CD4-positive, alpha-beta T cell (primary cell): ENCODE results near the gene PRKAR2B. TPM values are rescaled to one million over a fixed set of nuclear protein-coding genes. Genes with fewer than 3 reads are reported as not detected.
"Not testable (repeated sequence)": the region's sequence is repeated elsewhere in the genome, so short reads cannot be mapped to it uniquely, and the experiment has no call there.

ENCODE experiments used
- ATAC-seq: fragments of 200-7000 bp; cut with Tn5 transposase; one replicate; pipeline ENCODE4 v1.10.0; 2022; ENCODE audit warnings: mild to moderate bottlenecking; ENCODE audit not compliant: poor library complexity
- CTCF ChIA-PET: fragments of 350-600 bp; sonication (Branson Sonifier 250); formaldehyde crosslinking; loops from one replicate; lab custom pipeline; 2021; ENCODE audit warnings: antibody characterized with exemption, inconsistent platforms; lab: Charles Lee
- POLR2A ChIA-PET: fragments of 350-600 bp; sonication (Branson Sonifier 250); formaldehyde crosslinking; loops from one replicate; lab custom pipeline; 2021; ENCODE audit warnings: antibody characterized with exemption, inconsistent platforms; lab: Charles Lee
- DNase-seq, 14 experiments: peaks; one replicate each; pipeline ENCODE4 v3.0.0-alpha.2; 2013 to 2020; ENCODE audit warnings: mixed read lengths in 2 of 14
- H3K27ac ChIP-seq, 2 donors: one replicate each; pipeline versions ENCODE4 v1.5.1 to v1.7.0; 2013; ENCODE audit warnings: low read length in 2 of 2, low read depth in 1 of 2, mild to moderate bottlenecking in 1 of 2
- H3K27me3 ChIP-seq, 2 experiments: 1 replicate in 1 of 2; 2 replicates in 1 of 2; pipeline versions ENCODE4 v1.6.1 to v1.7.0; 2013; ENCODE audit warnings: low read length in 2 of 2, control low read depth in 1 of 2, mild to moderate bottlenecking in 1 of 2, moderate library complexity in 1 of 2; ENCODE audit not compliant: insufficient read depth in 2 of 2, control insufficient read depth in 1 of 2
- H3K36me3 ChIP-seq: one replicate; pipeline ENCODE4 v1.6.1; 2013; ENCODE audit warnings: low read length, control low read depth; ENCODE audit not compliant: insufficient read depth
- H3K4me1 ChIP-seq: one replicate; pipeline ENCODE4 v1.6.1; 2013; ENCODE audit warnings: low read length, control low read depth; ENCODE audit not compliant: insufficient read depth
- H3K4me3 ChIP-seq: one replicate; pipeline ENCODE4 v1.5.1; 2013; ENCODE audit warnings: mild to moderate bottlenecking, low read length, moderate library complexity
- H3K9me3 ChIP-seq, 2 experiments: 1 replicate in 1 of 2; 2 replicates in 1 of 2; pipeline versions ENCODE4 v1.6.1 to v1.7.0; 2013; ENCODE audit warnings: low read length in 2 of 2, mild to moderate bottlenecking in 2 of 2, control low read depth in 1 of 2, moderate library complexity in 1 of 2; ENCODE audit not compliant: control insufficient read depth in 1 of 2, insufficient read depth in 1 of 2
- H3K27ac Mint-ChIP-seq: one replicate; pipeline ENCODE4 v1.8.0; 2020; ENCODE audit warnings: mixed read lengths
- H3K27me3 Mint-ChIP-seq: one replicate; pipeline ENCODE4 v1.8.0; 2021; ENCODE audit warnings: mixed read lengths
- H3K36me3 Mint-ChIP-seq: one replicate; pipeline ENCODE4 v1.8.0; 2021; ENCODE audit warnings: low read depth, mixed read lengths
- H3K4me1 Mint-ChIP-seq: one replicate; pipeline ENCODE4 v1.8.0; 2021; ENCODE audit warnings: low read depth, mixed read lengths
- H3K4me3 Mint-ChIP-seq: one replicate; pipeline ENCODE4 v1.8.0; 2020; ENCODE audit warnings: mild to moderate bottlenecking, mixed read lengths
- H3K9me3 Mint-ChIP-seq: one replicate; pipeline ENCODE4 v1.8.0; 2020; ENCODE audit warnings: mixed read lengths
- intact Hi-C, 2 experiments: fragments of 100-400 bp; cut with DNase I in 1 of 2; cut with micrococcal nuclease in 1 of 2; formaldehyde crosslinking; loops; one replicate each; pipeline versions ENCODE4 v1.15.1 to v1.9.0; 2023 to 2025; cut with DNase I, micrococcal nuclease
- total RNA-seq, 174 experiments: library from RNA in 2 of 174; stranded (reverse) in 2 of 174; gene quantifications; one replicate each; pipeline ENCODE4 v1.2.3 and lab custom pipeline; 2021 to 2026
- TF ChIP-seq, protein P1 (sequence below): fragments of 200-600 bp; IDR thresholded peaks from one replicate; pipeline ENCODE4 v1.8.0; 2022; ENCODE audit warnings: antibody characterized with exemption, mild to moderate bottlenecking

The PRKAR2B gene
- total RNA-seq, 2 experiments from 2014 or later, result 0.41 to 0.42 TPM

DNA sequence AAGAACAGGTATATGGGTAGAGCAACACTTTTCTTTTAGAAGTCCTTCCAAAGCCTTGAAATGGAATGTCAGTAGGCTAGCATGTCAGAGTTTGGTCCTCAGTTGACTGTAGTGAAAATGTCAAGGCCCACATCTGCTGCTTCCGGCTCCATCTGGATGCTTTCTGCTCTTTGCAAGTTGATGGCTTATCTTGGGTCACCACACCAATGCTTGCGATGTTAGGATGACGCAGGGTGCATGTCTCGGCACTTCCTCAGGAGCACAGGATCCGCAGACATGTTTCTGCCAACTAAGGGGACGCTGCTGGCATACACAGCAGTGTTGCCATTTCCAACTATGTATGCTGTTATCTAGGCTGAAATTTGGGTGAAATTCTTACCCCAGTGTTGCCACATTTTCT lies 110.3 kb downstream of the PRKAR2B start:
- TF ChIP-seq, protein P1, sequence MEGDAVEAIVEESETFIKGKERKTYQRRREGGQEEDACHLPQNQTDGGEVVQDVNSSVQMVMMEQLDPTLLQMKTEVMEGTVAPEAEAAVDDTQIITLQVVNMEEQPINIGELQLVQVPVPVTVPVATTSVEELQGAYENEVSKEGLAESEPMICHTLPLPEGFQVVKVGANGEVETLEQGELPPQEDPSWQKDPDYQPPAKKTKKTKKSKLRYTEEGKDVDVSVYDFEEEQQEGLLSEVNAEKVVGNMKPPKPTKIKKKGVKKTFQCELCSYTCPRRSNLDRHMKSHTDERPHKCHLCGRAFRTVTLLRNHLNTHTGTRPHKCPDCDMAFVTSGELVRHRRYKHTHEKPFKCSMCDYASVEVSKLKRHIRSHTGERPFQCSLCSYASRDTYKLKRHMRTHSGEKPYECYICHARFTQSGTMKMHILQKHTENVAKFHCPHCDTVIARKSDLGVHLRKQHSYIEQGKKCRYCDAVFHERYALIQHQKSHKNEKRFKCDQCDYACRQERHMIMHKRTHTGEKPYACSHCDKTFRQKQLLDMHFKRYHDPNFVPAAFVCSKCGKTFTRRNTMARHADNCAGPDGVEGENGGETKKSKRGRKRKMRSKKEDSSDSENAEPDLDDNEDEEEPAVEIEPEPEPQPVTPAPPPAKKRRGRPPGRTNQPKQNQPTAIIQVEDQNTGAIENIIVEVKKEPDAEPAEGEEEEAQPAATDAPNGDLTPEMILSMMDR, result no peak
- Histone ChIP-seq H3K4me1 (no peaks in the 10 kb centered on the region), H3K9me3 (no peaks in the 10 kb centered on the region), H3K27ac (no peak overlapping the region), H3K36me3 (no peaks in the 10 kb centered on the region), H3K4me3 (no peak overlapping the region), H3K27me3 (no peaks in the 10 kb centered on the region)
- no peaks in the 10 kb centered on the region for H3K27me3 Mint-ChIP-seq
- no peak for ATAC-seq
- DNase-seq, result no peak
- H3K4me1 Mint-ChIP-seq, result no peaks in the 10 kb centered on the region
- H3K4me3 Mint-ChIP-seq, result no peak overlapping the region
- ChIA-PET CTCF (no interaction called here), POLR2A (no interaction called here)
- no peaks in the 10 kb centered on the region for H3K9me3 Mint-ChIP-seq
- intact Hi-C loops, result loop anchor here in 1 of 2 experiments (10.0 kb wide), 2 partner anchors 290 to 730 kb away; partner anchors contain the start of gene PIK3CG
- H3K36me3 Mint-ChIP-seq, result no peaks in the 10 kb centered on the region
- H3K27ac Mint-ChIP-seq, result no peak overlapping the region

DNA sequence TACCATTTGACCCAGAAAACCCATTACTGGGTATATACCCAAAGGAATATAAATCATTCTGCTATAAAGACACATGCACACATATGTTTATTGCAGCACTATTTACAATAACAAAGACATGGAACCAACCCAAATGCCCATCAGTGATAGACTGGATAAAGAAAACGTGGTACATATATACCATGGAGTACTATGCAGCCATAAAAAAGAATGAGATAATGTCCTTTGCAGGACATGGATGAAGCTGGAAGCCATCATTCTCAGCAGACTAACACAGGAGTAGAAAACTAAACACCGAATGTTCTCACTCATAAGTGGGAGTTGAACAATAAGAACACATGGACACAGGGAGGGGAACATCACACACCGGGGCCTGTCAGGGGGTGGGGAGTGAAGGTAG lies 111.2 kb downstream of the PRKAR2B start:
- H3K9me3 Mint-ChIP-seq, DNase-seq, H3K27me3 ChIP-seq, CTCF ChIA-PET, H3K27ac Mint-ChIP-seq, H3K4me1 ChIP-seq, H3K36me3 Mint-ChIP-seq, H3K27me3 Mint-ChIP-seq, H3K9me3 ChIP-seq, H3K4me3 ChIP-seq, ATAC-seq, H3K36me3 ChIP-seq, POLR2A ChIA-PET, H3K27ac ChIP-seq, H3K4me3 Mint-ChIP-seq, H3K4me1 Mint-ChIP-seq: not testable (repeated sequence)
- intact Hi-C loops, result loop anchor here in 1 of 2 experiments (10.0 kb wide), 2 partner anchors 291 to 729 kb away; partner anchors contain the start of gene PIK3CG

DNA sequence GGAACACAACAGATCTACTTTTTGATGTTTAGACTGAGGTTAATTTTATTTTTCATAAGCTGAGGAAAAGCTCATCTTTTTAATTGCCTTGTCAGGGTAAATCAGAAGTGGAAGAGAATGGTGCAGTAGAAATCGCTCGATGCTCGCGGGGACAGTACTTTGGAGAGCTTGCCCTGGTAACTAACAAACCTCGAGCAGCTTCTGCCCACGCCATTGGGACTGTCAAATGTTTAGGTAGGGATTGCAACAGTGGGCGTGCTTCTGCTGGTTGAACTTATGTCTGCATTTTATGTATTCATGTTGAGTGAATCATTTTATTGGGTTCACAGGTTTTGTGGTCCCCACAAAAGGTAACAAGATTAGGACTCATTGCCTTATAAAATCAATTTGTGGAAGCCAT lies 112.6 kb downstream of the PRKAR2B start:
- Histone ChIP-seq H3K27me3 (no peaks in the 10 kb centered on the region), H3K27ac (no peak overlapping the region), H3K9me3 (no peaks in the 10 kb centered on the region), H3K4me3 (no peak overlapping the region), H3K36me3 (no peaks in the 10 kb centered on the region), H3K4me1 (no peaks in the 10 kb centered on the region)
- TF ChIP-seq, protein P1, result no peak
- ChIA-PET POLR2A (interaction anchor here (0.9 kb wide), 1 partner anchor 10 kb away, joined by 3 read pairs; no protein-coding TSS in a partner anchor), CTCF (no interaction called here)
- Mint-ChIP-seq H3K4me1 (no peaks in the 10 kb centered on the region), H3K9me3 (no peaks in the 10 kb centered on the region), H3K4me3 (no peak overlapping the region), H3K36me3 (no peaks in the 10 kb centered on the region), H3K27ac (no peak overlapping the region), H3K27me3 (no peaks in the 10 kb centered on the region)
- no peak for DNase-seq
- intact Hi-C loops, result loop anchor here in 1 of 2 experiments (10.0 kb wide), 2 partner anchors 292 to 728 kb away; partner anchors contain the start of gene PIK3CG
- ATAC-seq, result no peak

DNA sequence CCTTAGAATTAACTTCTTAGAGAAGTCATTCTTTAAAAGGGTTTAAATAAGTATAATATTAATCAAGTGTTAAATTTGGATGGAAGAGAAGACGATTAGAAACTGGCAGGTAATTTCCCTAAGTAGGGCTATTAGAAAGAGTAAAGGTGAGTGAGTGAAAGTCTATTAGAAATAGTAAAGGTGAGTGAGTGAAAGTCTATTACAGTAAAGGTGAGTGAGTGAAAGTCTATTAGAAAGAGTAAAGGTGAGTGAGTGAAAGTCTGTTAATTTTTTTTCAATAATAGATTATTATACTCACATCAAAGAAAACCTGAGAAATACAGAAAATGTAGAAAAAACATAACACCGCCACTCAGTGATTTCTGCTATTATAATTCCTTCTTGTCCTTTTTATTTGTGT lies 113.5 kb downstream of the PRKAR2B start:
- intact Hi-C loops, result loop anchor here in 1 of 2 experiments (10.0 kb wide), 2 partner anchors 293 to 727 kb away; partner anchors contain the start of gene PIK3CG
- Histone ChIP-seq H3K27me3 (no peaks in the 10 kb centered on the region), H3K27ac (no peak overlapping the region), H3K4me3 (no peak overlapping the region), H3K4me1 (no peaks in the 10 kb centered on the region), H3K36me3 (no peaks in the 10 kb centered on the region), H3K9me3 (no peaks in the 10 kb centered on the region)
- no peak overlapping the region for H3K27ac Mint-ChIP-seq
- ChIA-PET POLR2A (no interaction called here), CTCF (no interaction called here)
- no peak for DNase-seq
- no peaks in the 10 kb centered on the region for H3K36me3 Mint-ChIP-seq
- TF ChIP-seq, protein P1, result no peak
- H3K27me3 Mint-ChIP-seq, result no peaks in the 10 kb centered on the region
- no peaks in the 10 kb centered on the region for H3K9me3 Mint-ChIP-seq
- no peak overlapping the region for H3K4me3 Mint-ChIP-seq
- H3K4me1 Mint-ChIP-seq, result no peaks in the 10 kb centered on the region
- no peak for ATAC-seq
